GM11168 (cell line): Measurements from ENCODE around the gene MPP2.
"Not testable (repeated sequence)": the region's sequence is repeated elsewhere in the genome, so short reads cannot be mapped to it uniquely, and the experiment has no call there.

Experiments
- in situ Hi-C: fragments of 300-500 bp; cut with MboI; formaldehyde crosslinking; loops from one replicate; pipeline ENCODE4 v1.12.0; 2022; ENCODE audit warnings: low sequenced_read_pairs; ENCODE audit not compliant: unreplicated experiment

Gene MPP2

DNA sequence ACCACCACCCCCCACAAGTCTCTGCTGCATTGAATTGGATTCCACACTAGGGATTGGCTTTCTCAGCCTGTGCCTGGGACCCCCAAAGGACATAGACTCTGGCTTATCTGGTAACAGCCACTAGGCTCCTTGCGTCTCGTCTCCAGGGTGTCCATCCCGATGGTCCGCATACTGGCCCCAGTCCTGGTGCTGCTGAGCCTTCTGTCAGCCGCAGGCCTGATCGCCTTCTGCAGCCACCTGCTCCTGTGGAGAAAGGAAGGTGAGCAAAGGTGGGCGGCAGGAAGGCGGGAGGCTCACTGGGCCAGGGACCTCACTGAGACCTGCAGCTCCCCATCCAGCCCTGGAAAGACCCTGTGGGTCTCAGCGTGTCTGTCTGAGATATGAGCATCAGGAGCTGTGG, 52.3 kb downstream of the MPP2 start:
- in situ Hi-C loops, result no loop called here

DNA sequence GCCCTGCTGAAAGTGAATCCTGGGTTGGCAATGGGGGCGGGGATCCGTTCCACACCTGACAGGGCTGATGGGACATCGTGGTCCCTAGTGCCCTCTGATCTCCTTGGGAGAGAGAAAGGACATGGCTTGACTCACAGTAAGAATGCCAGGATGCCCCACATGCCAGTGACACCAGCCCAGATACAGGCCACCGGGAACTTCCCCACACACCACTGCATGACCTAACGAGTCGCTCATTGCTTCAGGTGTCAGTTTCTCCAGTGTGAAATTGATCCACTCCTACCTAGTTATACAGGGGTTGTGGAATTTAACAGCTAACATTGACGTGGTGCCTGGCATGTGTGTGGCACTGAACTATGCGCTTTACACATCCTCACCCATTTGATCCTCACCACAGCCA, 52.8 kb downstream of the MPP2 start:
- in situ Hi-C loops, result no loop called here

DNA sequence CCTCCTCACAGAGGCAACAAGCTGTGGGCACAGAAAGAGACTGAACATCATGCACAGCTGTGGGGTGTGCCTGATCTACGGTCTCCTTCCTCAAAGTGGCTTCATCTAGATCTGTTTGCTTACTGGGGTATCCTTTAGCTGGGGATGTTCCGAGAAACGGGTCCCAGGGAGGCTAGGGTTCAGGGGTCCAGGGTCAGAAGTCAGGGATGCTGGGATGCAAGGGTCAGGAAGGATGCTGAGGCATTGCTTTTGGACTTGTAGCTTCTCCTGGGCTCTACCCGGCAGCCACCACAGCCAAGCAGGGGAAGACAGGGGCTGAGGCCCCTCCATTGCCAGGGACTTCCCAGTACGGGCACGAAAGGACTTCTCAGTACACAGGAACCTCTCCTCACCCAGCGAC, 53.8 kb downstream of the MPP2 start:
- in situ Hi-C loops, result no loop called here

DNA sequence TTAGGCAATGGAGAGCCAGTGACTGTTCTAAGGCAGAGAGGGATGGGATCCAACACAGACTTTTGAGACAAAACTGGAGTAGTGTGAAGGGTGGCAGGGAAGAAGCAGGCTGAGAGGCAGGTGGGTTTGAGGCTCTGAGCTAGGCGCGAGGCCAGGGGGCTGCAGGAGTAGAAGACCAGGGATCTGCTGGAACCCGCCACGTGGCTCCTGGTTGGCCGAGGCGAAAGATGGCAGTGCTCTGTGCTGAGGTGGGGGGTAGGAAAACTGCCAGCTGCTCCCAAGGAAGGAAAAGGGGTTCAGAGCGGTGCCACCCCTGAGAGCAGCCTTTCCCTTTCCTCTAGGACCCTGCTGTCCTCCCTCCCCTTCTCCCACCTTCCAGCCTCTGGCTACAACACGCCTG, 54.8 kb downstream of the MPP2 start:
- in situ Hi-C loops, result no loop called here

DNA sequence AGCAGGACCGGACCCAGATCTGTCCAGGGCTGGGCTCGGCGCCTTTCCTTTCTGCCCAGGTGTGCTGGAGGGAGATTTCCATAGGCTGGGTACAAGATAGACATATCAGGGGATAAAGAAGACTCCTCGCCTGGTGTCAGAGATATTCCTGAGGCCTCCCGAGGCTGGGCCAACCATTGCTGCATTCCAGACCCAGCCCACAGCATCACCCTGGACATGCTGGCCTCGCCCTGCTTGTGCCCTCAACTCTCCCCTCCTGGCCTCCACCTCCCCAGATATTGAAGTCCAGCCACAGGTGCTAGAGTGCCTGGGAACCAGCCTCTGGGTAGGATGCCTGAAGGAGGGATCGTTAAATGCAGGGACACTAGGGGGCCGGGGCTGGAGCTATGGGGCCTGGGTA, 58.2 kb downstream of the MPP2 start:
- in situ Hi-C loops, result no loop called here

DNA sequence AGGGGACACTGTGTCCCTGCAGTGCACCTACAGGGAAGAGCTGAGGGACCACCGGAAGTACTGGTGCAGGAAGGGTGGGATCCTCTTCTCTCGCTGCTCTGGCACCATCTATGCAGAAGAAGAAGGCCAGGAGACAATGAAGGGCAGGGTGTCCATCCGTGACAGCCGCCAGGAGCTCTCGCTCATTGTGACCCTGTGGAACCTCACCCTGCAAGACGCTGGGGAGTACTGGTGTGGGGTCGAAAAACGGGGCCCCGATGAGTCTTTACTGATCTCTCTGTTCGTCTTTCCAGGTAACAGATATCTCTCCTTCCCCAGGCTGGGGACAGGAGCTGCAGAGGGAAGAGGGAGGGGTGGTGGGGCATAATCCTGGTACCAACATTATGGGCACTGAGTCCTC, 58.7 kb downstream of the MPP2 start:
- in situ Hi-C loops, result no loop called here

DNA sequence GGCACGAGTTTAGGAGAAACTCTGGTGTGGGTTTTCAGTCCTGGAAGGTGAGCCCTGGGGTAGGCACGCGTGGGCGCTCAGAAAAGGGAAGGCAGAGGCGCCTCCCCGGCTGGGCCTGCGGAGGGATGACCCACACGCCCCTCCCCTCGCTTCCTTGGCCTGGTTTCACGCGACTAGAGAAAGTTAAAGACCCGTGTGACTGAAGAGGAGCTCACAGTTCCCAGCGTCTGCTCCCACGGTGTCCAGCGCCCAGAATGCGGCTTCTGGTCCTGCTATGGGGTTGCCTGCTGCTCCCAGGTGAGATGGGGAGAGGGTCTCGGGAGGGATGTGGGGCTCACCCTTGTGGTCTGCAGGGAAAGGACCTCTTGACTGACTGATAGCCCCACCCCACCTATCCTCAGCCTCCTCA, 60.4 kb downstream of the MPP2 start, which contains the start of gene CD300LG:
Gene CD300LG, plus strand, starts transcription at position 214 of the 409 bp plus-strand sequence. Its CDS starts 41 bp downstream, at position 255.
- in situ Hi-C loops, result no loop called here

DNA sequence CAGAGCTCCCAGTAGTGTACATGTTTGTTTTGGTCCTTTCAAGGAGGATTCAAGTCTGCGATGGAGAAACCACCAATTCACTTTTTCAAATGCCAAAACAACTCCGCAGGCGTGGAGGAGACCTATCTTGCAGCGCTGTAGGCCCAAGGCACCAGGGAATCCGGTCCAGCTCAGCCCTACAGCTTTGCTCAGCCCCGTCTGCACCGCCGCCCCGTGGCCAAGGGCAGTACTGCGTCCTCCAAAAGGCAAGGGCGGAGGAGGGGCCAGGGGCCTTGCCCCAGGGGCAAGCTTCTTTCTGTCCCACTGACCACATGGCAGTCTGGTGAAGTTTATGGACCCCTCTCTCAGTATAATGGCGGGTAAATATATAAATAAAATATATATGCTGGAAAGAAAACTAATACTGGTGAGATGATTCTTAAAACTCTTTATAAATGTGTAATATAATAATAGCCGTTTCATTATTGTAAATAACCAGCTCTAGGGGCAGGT, 61.1 kb downstream of the MPP2 start:
- in situ Hi-C loops, result no loop called here

DNA sequence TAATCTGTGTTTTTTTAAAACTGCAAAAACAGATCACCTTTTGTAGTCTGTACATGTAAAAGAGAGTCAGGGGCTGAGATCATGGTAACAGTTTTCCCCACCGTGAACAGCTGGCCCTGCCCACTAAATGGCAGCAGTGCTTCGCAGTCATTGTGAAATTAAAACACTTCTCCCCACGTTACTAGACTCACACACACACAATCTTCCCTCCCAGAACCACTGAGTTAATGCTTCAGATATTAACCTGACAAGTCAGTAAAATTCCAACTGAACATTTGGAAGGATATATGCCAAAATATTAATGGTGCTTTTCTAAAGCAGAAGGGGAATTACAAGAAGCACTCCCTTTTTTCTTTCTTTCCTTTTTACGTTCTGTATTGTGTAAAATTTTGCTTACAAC, 61.6 kb downstream of the MPP2 start:
- in situ Hi-C loops, result no loop called here

DNA sequence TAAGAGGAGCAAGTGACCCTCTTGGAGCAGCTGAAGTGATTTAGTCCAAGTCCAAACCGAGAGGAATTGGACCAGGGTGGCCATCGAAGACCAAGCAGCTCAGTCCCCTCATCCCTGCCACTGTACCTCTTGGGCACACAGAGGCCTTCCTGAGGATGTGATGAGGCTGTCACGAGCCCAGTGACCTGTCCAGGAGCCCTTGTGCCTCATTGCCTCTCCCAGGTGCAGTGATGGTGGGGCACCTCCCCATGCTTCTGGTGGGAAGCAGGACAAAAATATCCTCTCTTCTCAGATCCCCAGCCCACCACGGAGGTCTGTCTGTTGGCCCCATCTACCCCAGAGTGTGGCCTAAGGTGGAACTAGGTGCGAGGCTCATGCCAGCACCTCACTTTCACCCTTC, 63.1 kb downstream of the MPP2 start:
- in situ Hi-C loops, result no loop called here

DNA sequence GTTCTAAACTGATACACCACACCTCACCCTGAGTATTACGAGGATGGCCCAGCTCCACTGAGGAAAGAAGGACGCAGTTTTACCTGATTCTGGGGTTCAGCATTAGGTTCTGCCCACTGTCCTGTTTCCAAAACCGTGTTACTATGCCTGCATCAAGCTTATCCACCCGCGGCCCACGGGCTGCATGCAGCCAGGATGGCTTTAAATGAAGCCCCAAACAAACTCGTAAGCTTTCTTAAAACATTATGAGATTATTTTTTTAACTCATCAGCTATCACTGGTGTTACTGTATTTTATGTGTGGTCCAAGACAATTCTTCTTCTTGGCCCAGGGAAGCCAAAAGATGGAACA, 64.4 kb downstream of the MPP2 start:
- in situ Hi-C loops, result no loop called here

DNA sequence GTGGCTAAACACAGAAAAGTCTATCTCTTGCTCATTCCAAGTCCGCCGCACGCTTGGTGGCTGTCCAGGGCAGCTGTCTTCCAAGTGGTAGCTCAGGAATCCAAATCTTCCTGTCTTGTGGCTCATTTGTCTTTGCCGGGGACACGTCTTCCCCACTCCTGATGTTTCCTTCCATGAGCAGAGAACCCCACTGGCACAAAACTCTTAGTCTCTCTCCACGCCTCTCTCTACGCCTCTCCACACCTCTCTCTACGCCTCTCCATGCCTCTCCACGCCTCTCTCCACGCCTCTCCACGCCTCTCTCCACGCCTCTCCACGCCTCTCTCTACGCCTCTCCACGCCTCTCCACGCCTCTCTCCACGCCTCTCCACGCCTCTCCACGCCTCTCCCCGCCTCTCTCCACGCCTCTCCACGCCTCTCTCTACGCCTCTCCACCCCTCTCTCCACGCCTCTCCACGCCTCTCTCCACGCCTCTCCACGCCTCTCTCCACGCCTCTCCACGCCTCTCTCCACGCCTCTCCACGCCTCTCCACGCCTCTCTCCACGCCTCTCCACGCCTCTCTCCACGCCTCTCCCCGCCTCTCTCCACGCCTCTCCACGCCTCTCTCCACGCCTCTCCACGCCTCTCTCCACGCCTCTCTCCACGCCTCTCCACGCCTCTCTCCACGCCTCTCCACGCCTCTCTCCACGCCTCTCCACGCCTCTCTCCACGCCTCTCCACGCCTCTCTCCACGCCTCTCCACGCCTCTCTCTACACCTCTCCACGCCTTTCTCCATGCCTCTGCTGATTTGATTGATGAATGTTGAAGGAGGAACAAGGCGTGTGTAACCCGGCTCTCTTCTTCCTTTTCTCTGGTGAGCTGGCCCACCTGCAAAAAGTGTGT, 65.0 kb downstream of the MPP2 start:
- in situ Hi-C loops, result not testable (repeated sequence)

DNA sequence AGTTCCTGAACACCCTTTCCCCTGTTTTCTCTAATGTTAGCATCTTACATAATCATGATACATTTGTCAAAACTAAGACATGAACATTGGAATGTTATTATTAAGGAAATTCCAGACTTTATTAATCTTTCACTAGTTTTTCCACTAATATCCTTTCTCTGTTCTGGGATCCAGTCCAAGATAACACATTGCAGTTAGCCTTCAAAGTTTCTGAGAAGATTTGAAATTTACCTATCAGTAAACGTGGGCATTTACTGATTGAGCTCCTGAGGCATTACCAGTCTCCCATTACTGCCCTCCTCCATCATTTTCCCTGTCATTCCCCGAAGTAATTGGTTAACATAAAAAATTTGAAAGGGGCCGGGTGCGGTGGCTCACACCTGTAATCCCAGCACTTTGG, 66.1 kb downstream of the MPP2 start:
- in situ Hi-C loops, result no loop called here

DNA sequence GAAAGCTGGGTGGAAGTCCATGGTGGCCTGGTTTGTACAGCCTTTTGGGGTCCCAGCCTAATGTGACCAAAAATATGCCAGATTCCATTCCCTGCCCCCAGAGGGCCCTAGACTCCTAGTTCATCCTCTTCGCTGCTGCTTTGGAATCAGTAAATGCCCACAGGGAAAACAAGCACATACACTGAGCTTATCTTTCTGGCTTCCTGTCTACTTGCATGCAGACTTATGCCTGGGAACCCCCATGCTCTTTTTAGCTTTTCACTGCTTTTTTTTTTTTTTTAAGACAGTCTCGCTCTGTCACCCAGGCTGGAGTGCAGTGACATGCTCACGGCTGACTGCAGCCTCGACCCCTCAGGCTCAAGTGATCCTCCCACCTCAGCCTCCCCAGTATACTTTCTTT, 66.5 kb downstream of the MPP2 start:
- in situ Hi-C loops, result no loop called here

DNA sequence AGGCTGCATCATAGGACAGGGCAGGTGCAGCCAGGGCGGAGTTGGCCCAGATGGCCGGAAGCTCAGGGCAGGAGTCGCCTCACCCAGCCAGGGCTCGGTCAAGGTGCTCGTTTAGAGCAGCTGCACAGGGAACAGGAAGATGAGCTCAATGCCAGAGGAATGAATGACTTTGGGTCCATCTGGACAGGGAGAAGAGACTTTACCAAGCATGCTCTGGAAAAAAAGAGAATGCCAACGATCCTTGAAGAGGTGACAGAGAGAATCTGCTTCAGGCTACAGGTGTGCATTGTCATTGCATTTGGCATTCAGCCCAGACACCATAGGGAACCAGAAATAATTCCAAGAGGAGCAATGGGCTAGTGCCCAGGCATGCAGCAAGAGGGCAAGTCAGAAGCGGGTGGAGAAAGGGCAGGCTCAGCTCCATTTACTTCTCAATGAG, 67.6 kb downstream of the MPP2 start:
- in situ Hi-C loops, result no loop called here

DNA sequence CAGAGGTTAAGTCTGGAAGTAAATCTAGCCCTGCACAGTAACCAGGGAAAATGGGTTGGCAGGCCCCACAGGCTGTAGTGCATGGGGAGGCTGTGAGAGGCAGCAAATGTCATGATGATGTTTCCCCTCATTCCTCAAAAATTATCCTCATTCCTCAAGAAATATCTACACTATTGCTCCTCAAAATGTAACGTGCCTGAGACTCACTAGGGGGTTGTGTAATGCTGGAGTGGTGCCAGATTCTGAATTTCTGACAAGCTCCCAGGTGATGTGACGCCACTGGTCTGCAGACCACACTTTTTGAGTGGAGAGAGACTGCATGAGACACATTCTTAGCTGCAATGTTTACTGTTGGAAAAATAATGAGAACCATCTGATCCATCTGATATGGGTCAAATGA, 73.2 kb downstream of the MPP2 start:
- in situ Hi-C loops, result no loop called here

DNA sequence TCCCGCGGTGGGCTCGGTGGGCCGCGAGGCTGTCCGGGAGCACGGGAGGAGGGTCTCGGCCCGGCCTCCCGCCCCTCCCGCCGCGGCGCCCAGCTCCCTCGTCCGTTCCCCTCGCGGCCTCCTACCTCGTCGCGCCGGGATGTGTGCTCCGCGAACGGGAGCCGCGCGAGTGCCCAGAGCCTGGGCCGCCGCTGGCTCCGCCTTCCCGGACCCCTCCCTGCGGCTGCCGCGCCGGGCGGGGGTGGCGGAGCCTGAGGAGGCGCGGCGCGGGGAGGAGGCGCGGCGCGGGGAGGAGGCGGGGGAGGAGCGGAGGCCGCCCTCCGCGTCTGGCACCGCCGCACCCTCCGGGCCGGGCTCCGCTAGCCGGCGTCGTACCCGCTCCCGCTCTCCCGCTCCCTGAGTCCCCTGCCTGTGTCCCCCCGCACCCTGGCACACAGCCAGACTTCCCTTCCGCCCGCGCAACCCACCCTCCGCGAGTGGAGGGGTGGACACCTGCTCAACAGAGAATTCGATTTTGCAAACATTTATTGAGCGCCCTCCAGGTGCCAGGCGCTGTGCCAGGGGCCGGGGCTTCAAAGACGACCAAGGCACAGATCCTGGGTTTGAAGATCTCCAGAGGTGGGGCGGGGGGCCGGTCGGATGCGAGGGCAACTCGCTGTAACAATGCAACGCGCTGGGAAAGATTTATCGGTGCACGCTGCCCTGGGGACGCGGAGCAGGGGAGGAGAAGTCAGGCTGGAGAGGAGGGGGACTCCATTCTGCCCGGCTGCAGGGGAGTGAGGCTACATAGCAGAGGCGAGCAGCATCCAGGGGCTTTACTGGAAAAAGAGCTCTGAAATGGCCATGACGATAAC, 74.1 kb downstream of the MPP2 start, which contains the start of gene MPP3:
Gene MPP3, minus strand, starts transcription at position 171 of the 854 bp plus-strand sequence. CDS start 1,240 bp downstream, outside the sequence.
- in situ Hi-C loops, result no loop called here

DNA sequence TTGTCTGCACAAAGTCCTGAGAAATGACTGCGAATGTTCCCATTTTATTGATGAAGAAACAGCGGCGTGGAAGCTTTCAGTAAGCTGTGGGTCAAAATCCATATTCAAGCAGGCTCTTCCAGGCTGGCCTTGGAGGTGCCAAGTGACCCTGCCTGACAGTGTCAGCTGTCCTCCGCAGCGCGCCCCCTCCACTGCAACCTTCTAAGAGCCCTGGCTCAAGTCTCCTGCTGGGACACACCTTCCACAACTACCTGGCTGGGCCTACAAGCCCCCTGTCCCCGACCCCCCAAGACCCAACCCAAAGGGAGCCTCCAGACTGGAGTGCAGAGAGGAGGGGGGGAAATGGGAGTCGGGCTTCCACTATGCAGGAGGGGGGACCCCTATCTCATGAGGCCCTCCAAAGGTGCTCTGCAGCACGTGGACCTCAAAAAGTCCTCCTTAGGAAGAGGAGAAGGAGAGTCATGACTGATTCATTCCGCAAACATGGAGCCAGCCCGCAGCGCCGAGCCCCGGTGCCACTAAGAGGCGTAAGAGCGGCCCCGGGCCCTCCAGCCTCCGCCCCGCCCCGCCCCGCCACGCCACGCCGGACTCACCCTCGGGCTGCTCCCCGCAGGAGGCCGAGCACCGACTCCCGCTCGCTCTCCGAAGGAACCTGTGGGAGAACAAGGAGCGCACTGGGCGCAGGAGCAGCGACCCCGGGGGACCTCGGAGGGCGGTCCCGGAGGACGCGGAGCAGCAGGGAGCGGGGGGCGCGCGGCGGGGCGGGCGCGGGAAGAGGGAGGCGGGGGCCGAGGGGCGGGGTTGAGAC, 75.0 kb downstream of the MPP2 start:
- in situ Hi-C loops, result no loop called here

DNA sequence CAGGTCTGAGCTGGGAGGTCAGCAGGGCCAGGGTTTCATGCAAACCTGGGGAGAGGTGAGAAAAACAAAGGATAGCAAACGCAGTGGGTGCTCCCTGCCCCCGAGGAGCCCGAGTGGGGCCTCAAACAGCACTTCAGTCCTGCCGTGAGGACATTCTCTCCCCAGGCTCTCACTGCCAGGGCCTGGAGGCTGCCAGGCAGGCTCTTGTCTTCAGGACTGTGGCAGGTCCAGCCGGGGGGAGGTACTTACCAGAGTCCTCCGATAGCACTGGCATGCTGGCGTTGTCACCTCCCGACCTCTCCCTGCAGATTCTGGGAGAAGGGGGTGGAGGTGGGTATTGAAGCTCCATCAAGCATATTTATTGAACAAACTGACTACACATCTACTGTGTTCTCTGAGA, 75.7 kb downstream of the MPP2 start:
- in situ Hi-C loops, result no loop called here

DNA sequence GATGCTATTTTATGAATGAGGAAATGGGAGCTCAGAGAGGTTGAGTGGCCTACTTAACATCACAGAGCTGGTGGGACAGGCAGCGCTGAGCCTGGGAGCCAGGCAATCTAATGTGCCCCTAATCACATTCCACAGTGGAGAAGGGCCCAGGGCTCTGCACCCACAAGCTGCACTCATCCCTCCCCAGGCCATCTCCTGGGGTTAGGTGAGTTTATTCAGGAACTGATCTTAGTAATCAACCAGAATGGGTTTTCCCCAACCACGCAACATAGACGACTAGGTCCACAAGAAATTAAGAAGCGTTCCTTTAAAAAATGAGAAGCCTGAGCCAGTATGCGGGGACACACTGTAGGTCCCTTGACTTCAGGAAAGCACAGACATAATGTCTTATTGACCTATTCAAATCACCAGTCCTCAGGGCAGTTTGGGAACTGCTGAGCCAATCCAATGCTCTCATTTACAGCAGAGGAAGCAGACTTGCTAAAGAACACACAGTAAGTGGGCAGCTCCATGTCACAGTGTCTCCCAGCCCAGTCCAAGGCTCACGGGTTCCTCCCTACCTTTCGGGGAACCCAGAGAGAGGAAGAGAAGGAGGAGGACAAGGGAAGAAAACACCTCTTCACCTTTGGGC, 76.7 kb downstream of the MPP2 start:
- in situ Hi-C loops, result no loop called here
